Neuronal stem cell (in vitro differentiated cells): Measurements from ENCODE around the gene PRR12.
A peak's percentile ranks its signal among the peaks of the same experiment; 100 is the strongest.

ENCODE experiments used
- DNase-seq: peaks from one replicate; pipeline ENCODE4 v3.0.0-alpha.2; 2013; ENCODE audit warnings: low spot score
- H2AFZ ChIP-seq: one replicate; pipeline ENCODE4 v1.6.1; 2013; ENCODE audit warnings: mild to moderate bottlenecking, low read length, inconsistent platforms
- H2AK5ac ChIP-seq: 2 replicates; pipeline ENCODE4 v1.6.1; 2013; ENCODE audit warnings: low read depth, mild to moderate bottlenecking, inconsistent platforms, low read length, moderate library complexity, mixed read lengths
- H2BK120ac ChIP-seq: 2 replicates; pipeline ENCODE4 v1.6.1; 2013; ENCODE audit warnings: low read depth, mild to moderate bottlenecking, inconsistent platforms, low read length, moderate library complexity, mixed read lengths
- H2BK12ac ChIP-seq: one replicate; pipeline ENCODE4 v1.6.1; 2013; ENCODE audit warnings: low read length, inconsistent platforms
- H2BK15ac ChIP-seq: 2 replicates; pipeline ENCODE4 v1.6.1; 2013; ENCODE audit warnings: mild to moderate bottlenecking, low read length, inconsistent platforms, mixed read lengths
- H2BK5ac ChIP-seq: one replicate; pipeline ENCODE4 v1.6.1; 2013; ENCODE audit warnings: inconsistent platforms, mild to moderate bottlenecking, low read length, moderate library complexity
- H3K14ac ChIP-seq: one replicate; pipeline ENCODE4 v1.6.1; 2013; ENCODE audit warnings: low read length, inconsistent platforms
- H3K18ac ChIP-seq: 2 replicates; pipeline ENCODE4 v1.6.1; 2013; ENCODE audit warnings: low read length, inconsistent platforms
- H3K23ac ChIP-seq: 2 replicates; pipeline ENCODE4 v1.6.1; 2013; ENCODE audit warnings: low read depth, mild to moderate bottlenecking, mixed read lengths, low read length, inconsistent platforms; ENCODE audit not compliant: poor library complexity
- H3K27ac ChIP-seq: replicated peaks from 3 replicates; pipeline ENCODE4 v1.5.1; 2013; ENCODE audit warnings: low read length, inconsistent platforms
- H3K27me3 ChIP-seq, 3 experiments: 2 replicates each; pipeline ENCODE4 v1.6.1; 2013; ENCODE audit warnings: low read length in 3 of 3, mild to moderate bottlenecking in 2 of 3, inconsistent platforms in 1 of 3, low read depth in 1 of 3, mixed read lengths in 1 of 3, moderate library complexity in 1 of 3; ENCODE audit not compliant: control insufficient read depth in 3 of 3, insufficient read depth in 3 of 3
- H3K36me3 ChIP-seq, 2 donors: replicated peaks in 1 of 2; 2 replicates each; pipeline ENCODE4 v1.6.1; 2013; ENCODE audit warnings: low read length in 2 of 2; ENCODE audit not compliant: control insufficient read depth in 2 of 2, insufficient read depth in 2 of 2
- H3K4ac ChIP-seq: 2 replicates; pipeline ENCODE4 v1.6.1; 2013; ENCODE audit warnings: inconsistent platforms, mild to moderate bottlenecking, low read length, moderate library complexity
- H3K4me1 ChIP-seq, 2 donors: 1 replicate in 1 of 2; 2 replicates in 1 of 2; pipeline ENCODE4 v1.6.1; 2013; ENCODE audit warnings: low read length in 2 of 2, low read depth in 1 of 2; ENCODE audit not compliant: control insufficient read depth in 2 of 2, insufficient read depth in 1 of 2
- H3K4me2 ChIP-seq: one replicate; pipeline ENCODE4 v1.6.1; 2013; ENCODE audit warnings: mild to moderate bottlenecking, low read length, inconsistent platforms; ENCODE audit not compliant: insufficient read depth, poor library complexity, severe bottlenecking
- H3K4me3 ChIP-seq, 2 donors: 2 replicates each; pipeline ENCODE4 v1.5.1; 2013; ENCODE audit warnings: low read length in 2 of 2, mild to moderate bottlenecking in 2 of 2, inconsistent platforms in 1 of 2, moderate library complexity in 1 of 2
- H3K79me1 ChIP-seq: one replicate; pipeline ENCODE4 v1.6.1; 2013; ENCODE audit warnings: low read depth, mild to moderate bottlenecking, inconsistent platforms, low read length, moderate library complexity
- H3K9ac ChIP-seq: one replicate; pipeline ENCODE4 v1.6.1; 2013; ENCODE audit warnings: mild to moderate bottlenecking, low read depth, low read length, inconsistent platforms; ENCODE audit not compliant: poor library complexity
- H3K9me3 ChIP-seq, 2 donors: replicated peaks in 1 of 2; 2 replicates each; pipeline versions ENCODE3 to v1.6.1; 2013; ENCODE audit warnings: low read length in 2 of 2, mild to moderate bottlenecking in 2 of 2, inconsistent platforms in 1 of 2, low read depth in 1 of 2, mixed read lengths in 1 of 2, moderate library complexity in 1 of 2; ENCODE audit not compliant: control insufficient read depth in 2 of 2, insufficient read depth in 1 of 2
- H4K8ac ChIP-seq: one replicate; pipeline ENCODE4 v1.6.1; 2013; ENCODE audit warnings: low read depth, mild to moderate bottlenecking, inconsistent platforms, low read length, moderate library complexity
- H4K91ac ChIP-seq: one replicate; pipeline ENCODE4 v1.6.1; 2013; ENCODE audit warnings: low read length, low read depth, mild to moderate bottlenecking, inconsistent platforms; ENCODE audit not compliant: poor library complexity
- WGBS, 2 donors: extraction: QIAGEN DNeasy Blood & Tissue Kit; methylation state at CpG; one replicate each; pipeline ENCODE4 v1.1.7; 2013; ENCODE audit warnings: missing lambda C conversion rate in 2 of 2, mixed read lengths in 1 of 2; ENCODE audit not compliant: insufficient read length in 2 of 2, insufficient replicate concordance in 1 of 2; ENCODE audit errors: extremely low coverage in 2 of 2; 5-methylcytosine and 5-hydroxymethylcytosine counted together

The PRR12 gene

GRCh38 chr19:49566302-49566701 is 24.7 kb upstream of the PRR12 start:
- no peak overlapping the region for H3K4ac ChIP-seq
- no peak overlapping the region for H2BK12ac ChIP-seq
- H3K4me1 ChIP-seq = peaks cover 2 to 4% of the 10 kb centered on the region in 2 donors
- H3K4me3 ChIP-seq = no peak overlapping the region
- DNase-seq = no peak
- H2BK120ac ChIP-seq = no peak overlapping the region
- no peak overlapping the region for H2AK5ac ChIP-seq
- H3K36me3 ChIP-seq = peaks cover 2 to 15% of the 10 kb centered on the region in 2 donors
- H3K14ac ChIP-seq = no peak overlapping the region
- H3K18ac ChIP-seq = no peak overlapping the region
- H2BK5ac ChIP-seq = no peak overlapping the region
- H4K91ac ChIP-seq = no peak overlapping the region
- H2AFZ ChIP-seq = no peak overlapping the region
- H3K9me3 ChIP-seq = no peaks in the 10 kb centered on the region
- WGBS, 2 donors = no CpG with 5 or more reads among the region's 3 CpGs
- H3K23ac ChIP-seq = no peak overlapping the region
- no peak overlapping the region for H2BK15ac ChIP-seq
- no peak overlapping the region for H3K9ac ChIP-seq
- no peak overlapping the region for H3K4me2 ChIP-seq
- H3K79me1 ChIP-seq = peaks cover 7% of the 10 kb centered on the region
- H3K27ac ChIP-seq = no peak overlapping the region
- no peaks in the 10 kb centered on the region for H3K27me3 ChIP-seq
- H4K8ac ChIP-seq = no peak overlapping the region

- Histone ChIP-seq H2BK12ac (no peak overlapping the region), H3K14ac (no peak overlapping the region), H3K4me3 (no peak overlapping the region), H3K27me3 (no peaks in the 10 kb centered on the region), H3K18ac (no peak overlapping the region), H3K36me3 (peaks cover 2 to 17% of the 10 kb centered on the region in 2 donors), H3K9me3 (no peaks in the 10 kb centered on the region), H2AK5ac (no peak overlapping the region), H2BK120ac (no peak overlapping the region), H3K9ac (no peak overlapping the region), H4K8ac (no peak overlapping the region), H3K4me2 (no peak overlapping the region), H3K4ac (no peak overlapping the region), H2BK5ac (no peak overlapping the region), H2BK15ac (no peak overlapping the region), H3K79me1 (peaks cover 7% of the 10 kb centered on the region), H3K23ac (no peak overlapping the region), H3K4me1 (peaks cover 2 to 5% of the 10 kb centered on the region in 2 donors), H4K91ac (no peak overlapping the region), H2AFZ (no peak overlapping the region), H3K27ac (no peak overlapping the region)
- no CpG with 5 or more reads among the region's 9 CpGs for WGBS, 2 donors
- DNase-seq = no peak
Measured at GRCh38 chr19:49567861-49568441, 23.0 kb upstream of the PRR12 start.

GRCh38 chr19:49570138-49570856 is 20.7 kb upstream of the PRR12 start:
- peak; percentile 87 for DNase-seq
- H3K4me3 ChIP-seq = no peak overlapping the region
- no peak overlapping the region for H2AFZ ChIP-seq
- no peaks in the 10 kb centered on the region for H3K9me3 ChIP-seq
- no peak overlapping the region for H2BK12ac ChIP-seq
- no peak overlapping the region for H3K23ac ChIP-seq
- no peak overlapping the region for H2BK120ac ChIP-seq
- H3K36me3 ChIP-seq = peaks cover 6 to 26% of the 10 kb centered on the region in 2 donors
- H3K18ac ChIP-seq = no peak overlapping the region
- H2BK15ac ChIP-seq = no peak overlapping the region
- no peak overlapping the region for H3K9ac ChIP-seq
- no peak overlapping the region for H3K27ac ChIP-seq
- no peak overlapping the region for H2BK5ac ChIP-seq
- no peak overlapping the region for H3K4ac ChIP-seq
- no peak overlapping the region for H3K14ac ChIP-seq
- no CpG with 5 or more reads among the region's 14 CpGs for WGBS, 2 donors
- no peaks in the 10 kb centered on the region for H3K27me3 ChIP-seq
- peaks cover 7% of the 10 kb centered on the region for H3K79me1 ChIP-seq
- H4K8ac ChIP-seq = no peak overlapping the region
- H2AK5ac ChIP-seq = no peak overlapping the region
- no peak overlapping the region for H4K91ac ChIP-seq
- H3K4me1 ChIP-seq = peaks cover 2 to 5% of the 10 kb centered on the region in 2 donors
- H3K4me2 ChIP-seq = no peak overlapping the region

- H2AFZ ChIP-seq = no peak overlapping the region
- H3K9ac ChIP-seq = no peak overlapping the region
- no peak overlapping the region for H3K23ac ChIP-seq
- H3K4me3 ChIP-seq = no peak overlapping the region
- no peak overlapping the region for H3K14ac ChIP-seq
- no peak overlapping the region for H2AK5ac ChIP-seq
- peak overlapping the region; percentile 7 for H3K27ac ChIP-seq
- no peak overlapping the region for H2BK12ac ChIP-seq
- no peak overlapping the region for H2BK15ac ChIP-seq
- H3K4ac ChIP-seq = no peak overlapping the region
- peaks cover 10 to 32% of the 10 kb centered on the region in 2 donors for H3K36me3 ChIP-seq
- no peak for DNase-seq
- no peaks in the 10 kb centered on the region for H3K27me3 ChIP-seq
- no peak overlapping the region for H3K18ac ChIP-seq
- H4K8ac ChIP-seq = no peak overlapping the region
- H4K91ac ChIP-seq = no peak overlapping the region
- no peak overlapping the region for H2BK120ac ChIP-seq
- no peaks in the 10 kb centered on the region for H3K9me3 ChIP-seq
- no peak overlapping the region for H2BK5ac ChIP-seq
- H3K4me1 ChIP-seq = peaks cover 2 to 5% of the 10 kb centered on the region in 2 donors
- no CpG with 5 or more reads among the region's 11 CpGs for WGBS, 2 donors
- H3K4me2 ChIP-seq = no peak overlapping the region
- peaks cover 8% of the 10 kb centered on the region for H3K79me1 ChIP-seq
Measured at GRCh38 chr19:49570997-49571676, 19.8 kb upstream of the PRR12 start.
